GM12878 (cell line): Measurements from ENCODE around the gene SELPLG. TPM values are rescaled to one million over a fixed set of nuclear protein-coding genes. Genes with fewer than 3 reads are reported as not detected.

Source experiments
- ATAC-seq: fragments of 200-7000 bp; cut with Tn5 transposase; 3 replicates; pipeline ENCODE4 v1.9.1; 2020; ENCODE audit warnings: mild to moderate bottlenecking, moderate library complexity
- BruUV-seq: library from RNA; stranded (reverse); fragments of 400-500 nt; replicated peaks from 2 replicates; lab custom pipeline; 2021; lab: Mats Ljungman, UMichigan
- CTCF ChIA-PET: fragments of 300-600 bp; sonication (Branson Sonifier 250); formaldehyde crosslinking; extraction: SDS; loops from one replicate; lab custom pipeline; 2021; ENCODE audit warnings: inconsistent platforms; lab: Yijun Ruan, JAX
- POLR2A ChIA-PET: fragments of 350-600 bp; formaldehyde crosslinking; extraction: SDS; loops from one replicate; lab custom pipeline; 2021; ENCODE audit warnings: inconsistent platforms; lab: Charles Lee
- RAD21 ChIA-PET: fragments of 300-600 bp; sonication (Branson Sonifier 250); formaldehyde crosslinking; loops from one replicate; lab custom pipeline; 2023; ENCODE audit warnings: antibody characterized with exemption; ENCODE audit not compliant: unreplicated experiment; lab: Charles Lee
- SMC1A ChIA-PET: fragments of 300-600 bp; sonication (Branson Sonifier 250); formaldehyde crosslinking; loops from one replicate; lab custom pipeline; 2023; ENCODE audit not compliant: unreplicated experiment, uncharacterized antibody; lab: Charles Lee
- DNase-seq: peaks from one replicate; pipeline ENCODE4 v3.0.0-alpha.2; 2011; ENCODE audit warnings: low read depth, low spot score
- FAIRE-seq: peaks from 3 replicates; lab custom pipeline; 2011; peaks lifted over from hg19 to GRCh38; lab: Jason Lieb, UNC
- H2AFZ ChIP-seq: 2 replicates; pipeline ENCODE4 v1.6.0; 2011; ENCODE audit warnings: low read depth, low read length, control low read depth; ENCODE audit not compliant: control insufficient read depth
- H3K27ac ChIP-seq: 2 replicates; pipeline ENCODE4 v1.5.1; 2011; ENCODE audit warnings: control low read depth; ENCODE audit not compliant: control insufficient read depth, insufficient read depth
- H3K27me3 ChIP-seq, 2 experiments: replicated peaks in 1 of 2; 2 replicates each; pipeline versions ENCODE4 v1.6.0 to v1.6.1; 2011; ENCODE audit warnings: low read length in 1 of 2; ENCODE audit not compliant: control insufficient read depth in 2 of 2, insufficient read depth in 2 of 2
- H3K36me3 ChIP-seq, 2 experiments: 2 replicates each; pipeline ENCODE4 v1.5.1; 2011; ENCODE audit warnings: low read length in 1 of 2; ENCODE audit not compliant: control insufficient read depth in 2 of 2, insufficient read depth in 2 of 2
- H3K4me1 ChIP-seq: 2 replicates; pipeline ENCODE4 v1.6.1; 2011; ENCODE audit warnings: mild to moderate bottlenecking, low read length, moderate library complexity, mixed read lengths; ENCODE audit not compliant: control insufficient read depth, insufficient read depth
- H3K4me2 ChIP-seq: 2 replicates; pipeline ENCODE4 v1.6.0; 2011; ENCODE audit warnings: control low read depth; ENCODE audit not compliant: control insufficient read depth, insufficient read depth
- H3K4me3 ChIP-seq: fragments of 200-600 bp; sonication (generic); 2 replicates; pipeline ENCODE4 v1.5.1; 2016
- H3K79me2 ChIP-seq: 2 replicates; pipeline ENCODE4 v1.6.0; 2011; ENCODE audit warnings: low read length; ENCODE audit not compliant: control insufficient read depth, insufficient read depth
- H3K9ac ChIP-seq: 2 replicates; pipeline ENCODE4 v1.8.0; 2011; ENCODE audit warnings: low read length, control low read depth, mixed read lengths; ENCODE audit not compliant: control insufficient read depth, insufficient read depth
- H3K9me3 ChIP-seq: replicated peaks from 3 replicates; pipeline ENCODE4 v1.5.1; 2011; ENCODE audit warnings: mild to moderate bottlenecking, low read length; ENCODE audit not compliant: control insufficient read depth, insufficient read depth
- H4K20me1 ChIP-seq: 2 replicates; pipeline ENCODE4 v1.6.0; 2011; ENCODE audit not compliant: control insufficient read depth, insufficient read depth
- ATF7 ChIP-seq: fragments of 450-650 bp; IDR thresholded peaks from 2 replicates; pipeline ENCODE4 v1.6.1; 2016; ENCODE audit warnings: low read depth, mild to moderate bottlenecking
- BCL11A ChIP-seq: IDR thresholded peaks from 2 replicates; pipeline ENCODE4 v1.6.1; 2011; ENCODE audit warnings: low read depth, low read length
- EGR1 ChIP-seq, 2 experiments: IDR thresholded peaks; 1 replicate in 1 of 2; 2 replicates in 1 of 2; pipeline ENCODE4 v1.6.1; 2011 to 2012; ENCODE audit warnings: low read depth in 2 of 2, low read length in 2 of 2, borderline replicate concordance in 1 of 2, mild to moderate bottlenecking in 1 of 2, moderate library complexity in 1 of 2
- FOXM1 ChIP-seq: IDR thresholded peaks from 2 replicates; pipeline ENCODE4 v1.6.1; 2012; ENCODE audit warnings: low read depth, mild to moderate bottlenecking, inconsistent platforms, low read length, moderate library complexity
- LARP7 ChIP-seq: fragments of 450-650 bp; IDR thresholded peaks from 2 replicates; pipeline ENCODE4 v1.6.1; 2017; ENCODE audit warnings: mild to moderate bottlenecking
- MEF2A ChIP-seq: IDR thresholded peaks from 2 replicates; pipeline ENCODE4 v1.6.1; 2011; ENCODE audit warnings: low read depth, mild to moderate bottlenecking, low read length, moderate library complexity; ENCODE audit not compliant: insufficient read depth
- POU2F2 ChIP-seq: IDR thresholded peaks from 3 replicates; pipeline ENCODE4 v1.6.1; 2011; ENCODE audit warnings: low read depth, mild to moderate bottlenecking, low read length, borderline replicate concordance
- RBBP5 ChIP-seq: fragments of 200-600 bp; sonication (generic); conservative IDR thresholded peaks from 2 replicates; pipeline ENCODE4 v1.6.1; 2016
- RCOR1 ChIP-seq: conservative IDR thresholded peaks from 2 replicates; pipeline ENCODE4 v1.6.1; 2012; ENCODE audit warnings: low read depth, low read length, improper control_type of control experiment
- TCF3 ChIP-seq: IDR thresholded peaks from 2 replicates; pipeline ENCODE4 v1.6.1; 2012; ENCODE audit warnings: low read depth, mild to moderate bottlenecking, low read length, borderline replicate concordance; ENCODE audit not compliant: insufficient read depth
- YBX1 ChIP-seq: fragments of 450-650 bp; IDR thresholded peaks from 2 replicates; pipeline ENCODE4 v1.6.1; 2016; ENCODE audit warnings: antibody characterized with exemption
- ZNF384 ChIP-seq: IDR thresholded peaks from 2 replicates; pipeline ENCODE4 v1.6.1; 2012; ENCODE audit warnings: low read depth, mild to moderate bottlenecking, low read length, improper control_type of control experiment, borderline replicate concordance
- WGBS: methylation state at CpG from one replicate; pipeline ENCODE4 v1.1.6; 2016; ENCODE audit warnings: low lambda C conversion rate; ENCODE audit not compliant: insufficient replicate concordance, insufficient coverage; ENCODE audit errors: missing lambda C conversion rate; 5-methylcytosine and 5-hydroxymethylcytosine counted together
- in situ Hi-C: fragments of 300-500 bp; cut with MboI; formaldehyde crosslinking; loops from 9 replicates; pipeline ENCODE4 v1.14.3; 2018; ENCODE audit warnings: mixed read lengths
- intact Hi-C: fragments of 100-400 bp; cut with micrococcal nuclease; formaldehyde crosslinking; loops from one replicate; pipeline ENCODE4 v1.14.2; 2022; ENCODE audit not compliant: unreplicated experiment
- polyA plus RNA-seq, 11 experiments: library from polyadenylated mRNA; depleted of rRNA in 4 of 11; unstranded in 6 of 11; stranded (reverse) in 5 of 11; fragments of >200 nt; fragmentation: Nextera tagmentation in 4 of 11; fragmentation: Illumina TruSeq in 1 of 11; extraction: Ambion mirVana in 4 of 11; extraction: Trizol in 1 of 11; gene quantifications; 1 replicate in 1 of 11; 2 replicates in 10 of 11; pipeline versions ENCODE4 v1.2.1 to v1.2.3, GENCODE V29; 2011 to 2016; ENCODE audit warnings: inconsistent platforms in 2 of 11, missing spikeins in 2 of 11, low read depth in 1 of 11
- total RNA-seq, 4 experiments: library from RNA; depleted of rRNA in 3 of 4; stranded (reverse); fragments of >200 nt in 3 of 4; fragmentation: Illumina TruSeq in 1 of 4; extraction: Trizol in 1 of 4; gene quantifications; 2 replicates each; pipeline versions ENCODE4 v1.2.1 to v1.2.3, GENCODE V29; 2013 to 2021
- TF ChIP-seq, protein P1 (sequence below): fragments of 450-650 bp; IDR thresholded peaks from 2 replicates; pipeline ENCODE4 v1.6.1; 2017; ENCODE audit warnings: borderline replicate concordance

The SELPLG gene
- total and polyA plus RNA-seq, 10 of the 15 experiments (the other 5 are each of a cell fraction or from before 2014, with no cell fraction given), result 3.2 to 32.3 (median 23.9) TPM

GRCh38 chr12:108603743-108604142 lies 30.0 kb downstream of the SELPLG start:
- WGBS, result 50% methylated on average over 4 of the region's 4 CpGs
- no peaks in the 10 kb centered on the region for H3K36me3 ChIP-seq
- TF ChIP-seq RBBP5 (no peak), TCF3 (no peak), EGR1 (IDR thresholded peaks at IDR 0.05; ENCODE audit: borderline replicate concordance in 1 of 2, low read depth in 2 of 2, low read length in 2 of 2) (no peak), POU2F2 (no peak), FOXM1 (no peak), MEF2A (no peak), ZNF384 (no peak), ATF7 (no peak), YBX1 (no peak), RCOR1 (no peak), LARP7 (no peak), BCL11A (no peak)
- TF ChIP-seq, protein P1, sequence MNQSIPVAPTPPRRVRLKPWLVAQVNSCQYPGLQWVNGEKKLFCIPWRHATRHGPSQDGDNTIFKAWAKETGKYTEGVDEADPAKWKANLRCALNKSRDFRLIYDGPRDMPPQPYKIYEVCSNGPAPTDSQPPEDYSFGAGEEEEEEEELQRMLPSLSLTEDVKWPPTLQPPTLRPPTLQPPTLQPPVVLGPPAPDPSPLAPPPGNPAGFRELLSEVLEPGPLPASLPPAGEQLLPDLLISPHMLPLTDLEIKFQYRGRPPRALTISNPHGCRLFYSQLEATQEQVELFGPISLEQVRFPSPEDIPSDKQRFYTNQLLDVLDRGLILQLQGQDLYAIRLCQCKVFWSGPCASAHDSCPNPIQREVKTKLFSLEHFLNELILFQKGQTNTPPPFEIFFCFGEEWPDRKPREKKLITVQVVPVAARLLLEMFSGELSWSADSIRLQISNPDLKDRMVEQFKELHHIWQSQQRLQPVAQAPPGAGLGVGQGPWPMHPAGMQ, result no peak
- TF ChIP-seq, all 136 proteins: peak for 0
- Histone ChIP-seq H3K9me3 (no peaks in the 10 kb centered on the region), H2AFZ (no peak overlapping the region), H4K20me1 (no peaks in the 10 kb centered on the region), H3K27ac (no peak overlapping the region), H3K9ac (no peak overlapping the region), H3K4me3 (no peak overlapping the region), H3K4me1 (peaks cover 2% of the 10 kb centered on the region; the same call in 1 of the 2 replicates), H3K4me2 (no peak overlapping the region), H3K79me2 (no peaks in the 10 kb centered on the region), H3K27me3 (no peaks in the 10 kb centered on the region)
- ChIA-PET SMC1A (interaction anchor here (1.4 to 1.5 kb wide), 2 partner anchors 9 to 12 kb away, joined by 5 read pairs; no protein-coding TSS in a partner anchor), CTCF (interaction anchor here (0.8 kb wide), 1 partner anchor 14 kb away, joined by 3 read pairs; no protein-coding TSS in a partner anchor), POLR2A (no interaction called here), RAD21 (no interaction called here)
- intact Hi-C loops (loop anchor here (5.0 kb wide), 1 partner anchor 686 kb away; no protein-coding TSS in a partner anchor), in situ Hi-C loops (no loop called here)
- ATAC-seq, result no peak
- no peak for DNase-seq
- BruUV-seq, result no TSS peak
- FAIRE-seq, result no peak
